NCI-H1048 (cell line): ENCODE measurements around the gene SCAANT1.

Experiments
- DNase-seq: peaks from one replicate; lab custom pipeline; 2025; lab: John Stamatoyannopoulos, UW

The SCAANT1 gene

DNA sequence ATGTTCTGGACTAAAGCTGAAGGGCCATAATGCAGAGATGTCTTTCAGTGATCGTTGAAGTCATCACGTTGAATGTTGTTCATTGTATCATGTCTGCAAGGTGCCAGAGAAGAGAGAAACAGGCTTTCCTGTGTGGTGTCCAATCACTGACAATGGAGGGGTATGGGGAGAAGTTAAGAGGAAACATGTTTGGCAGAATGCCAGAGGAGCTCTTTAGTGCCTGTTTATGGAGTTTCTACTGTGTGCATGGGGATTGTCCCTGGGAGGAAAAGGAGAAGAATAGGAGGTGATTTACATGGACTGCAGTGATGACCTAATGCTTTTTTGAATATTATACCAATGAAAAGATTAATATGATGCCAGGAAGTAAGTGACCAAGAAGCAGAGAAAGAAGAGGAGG lies 11.7 kb downstream of the SCAANT1 start:
- DNase-seq = no peak

DNA sequence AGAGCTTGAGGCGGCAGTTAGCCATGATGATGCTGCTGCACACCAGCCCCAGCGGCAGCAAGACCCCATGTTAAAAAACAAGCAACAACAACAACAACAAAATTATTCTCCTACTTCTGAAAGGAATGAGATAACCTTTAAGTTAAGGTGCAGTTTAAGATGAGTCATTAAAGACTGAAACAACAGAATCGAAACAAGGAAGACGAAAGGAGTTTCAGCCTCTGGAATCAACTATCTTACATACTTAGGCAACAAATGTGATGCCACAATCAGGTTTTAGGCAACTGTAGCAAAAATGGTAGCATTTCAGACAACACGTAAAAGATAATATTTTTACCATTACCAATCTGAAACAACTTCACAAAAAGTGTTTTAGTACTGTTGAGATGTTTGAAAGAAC lies 12.2 kb downstream of the SCAANT1 start:
- DNase-seq = no peak

DNA sequence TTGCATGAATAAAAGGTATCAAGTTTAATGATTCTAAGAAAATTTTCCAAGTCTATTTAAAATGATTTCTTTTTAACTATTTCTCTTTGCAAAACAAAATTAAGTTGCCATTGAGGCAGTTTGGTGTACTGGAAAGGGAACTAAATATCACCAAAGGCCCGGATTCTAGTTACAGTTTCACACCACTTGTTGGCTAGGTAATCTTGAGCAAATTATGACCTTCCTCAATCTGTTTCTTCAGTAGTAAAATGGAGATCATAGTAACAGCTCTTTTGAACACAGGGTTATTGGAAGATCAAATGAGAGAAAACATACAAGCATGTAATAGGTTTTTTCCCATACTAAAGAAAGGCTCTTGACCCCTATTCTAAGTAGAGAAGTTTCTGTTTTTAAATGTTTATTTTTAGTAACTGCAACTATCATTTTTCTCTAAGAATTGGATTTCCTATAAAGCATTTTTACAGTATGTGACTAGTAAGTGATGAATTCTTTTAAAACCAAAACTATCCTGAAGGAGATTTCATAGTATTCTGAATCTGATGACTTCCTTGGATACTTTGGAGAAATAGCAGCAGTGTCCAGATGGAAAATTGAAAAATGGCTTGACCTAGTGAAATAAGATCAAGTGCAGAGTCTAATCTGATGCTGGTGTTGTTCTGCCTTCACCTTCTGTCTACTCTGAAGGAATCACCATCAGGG lies 15.7 kb downstream of the SCAANT1 start:
- DNase-seq = no peak

DNA sequence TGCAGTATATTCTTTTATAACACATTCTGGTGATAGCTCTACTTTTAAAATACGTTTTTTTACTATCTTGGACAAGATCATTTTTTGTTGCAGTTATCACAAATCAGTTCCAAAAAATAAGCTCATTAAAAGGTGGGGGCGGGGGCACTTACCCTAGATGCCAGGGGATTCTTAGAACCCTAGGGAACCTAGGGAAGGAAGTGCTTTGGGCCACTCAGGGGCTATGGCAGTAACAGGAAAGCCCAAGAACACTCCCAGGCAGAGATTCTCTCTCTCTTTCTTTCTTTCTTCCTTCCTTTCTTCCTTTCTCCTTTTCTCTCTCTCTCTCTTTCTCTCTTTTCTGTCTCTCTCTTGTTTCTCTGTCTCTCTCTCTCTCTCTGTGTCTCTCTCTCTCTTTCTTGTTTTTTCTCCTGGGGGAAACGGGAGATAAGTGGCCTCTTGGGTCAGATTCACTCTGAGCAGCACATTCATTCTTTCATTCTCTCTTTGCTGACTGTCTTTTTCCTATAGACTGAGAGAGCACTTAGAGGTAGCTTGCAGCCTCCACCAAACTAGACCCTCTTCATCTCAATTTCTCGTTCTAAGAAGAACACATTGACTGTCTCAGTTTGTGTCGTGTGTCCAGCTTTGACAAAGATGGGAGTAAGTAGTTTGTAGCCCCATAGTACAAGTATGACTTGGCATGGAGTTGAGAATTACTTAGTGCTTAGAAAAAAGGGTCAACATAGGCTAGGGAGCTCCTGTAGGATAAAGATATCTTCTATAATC lies 16.6 kb downstream of the SCAANT1 start:
- DNase-seq = no peak

DNA sequence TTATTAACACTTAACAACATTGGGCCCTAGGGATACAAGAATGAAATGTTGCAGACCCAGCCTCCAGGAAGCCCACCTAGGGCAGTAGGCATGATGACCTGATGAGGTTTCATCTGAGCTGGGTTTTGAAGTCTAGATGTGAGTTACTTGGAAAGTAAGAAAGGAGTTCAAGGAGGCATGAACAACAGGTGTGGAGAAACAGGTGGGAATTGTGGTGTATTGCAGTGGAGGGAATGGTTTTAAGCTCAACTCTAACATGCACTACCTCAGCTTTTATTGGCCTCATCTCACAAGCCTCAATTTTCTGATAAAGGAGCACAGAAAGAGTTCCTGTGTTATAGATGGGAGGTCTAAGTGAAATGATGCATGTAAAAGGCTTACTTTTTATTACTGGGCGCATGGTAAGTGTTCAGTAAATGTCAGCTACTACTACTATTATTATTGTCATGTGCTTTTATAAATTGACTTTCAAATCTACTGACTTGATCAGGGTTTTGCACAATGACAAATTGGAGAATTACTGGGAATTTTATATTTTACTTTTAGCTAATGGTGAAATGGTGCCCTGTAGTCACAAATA lies 19.3 kb downstream of the SCAANT1 start:
- no peak for DNase-seq

DNA sequence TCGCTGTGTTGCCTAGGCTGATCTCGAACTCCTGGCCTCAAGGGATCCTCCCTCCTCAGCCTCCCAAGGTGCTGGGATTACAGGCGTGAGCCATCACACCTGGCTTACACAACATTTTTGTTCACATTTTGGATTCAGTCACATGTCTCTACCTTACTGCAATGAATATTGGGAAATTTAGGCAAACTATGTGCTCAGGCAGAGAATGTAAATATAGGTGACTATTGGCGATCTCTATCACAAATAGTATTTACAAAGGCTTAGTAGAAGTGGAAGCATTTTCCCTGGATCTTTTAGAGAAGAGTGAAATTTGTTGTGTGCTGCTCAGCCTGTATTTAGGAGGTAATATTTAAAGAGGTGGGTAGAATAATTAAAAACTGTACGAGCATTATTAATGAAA lies 20.7 kb downstream of the SCAANT1 start:
- no peak for DNase-seq

DNA sequence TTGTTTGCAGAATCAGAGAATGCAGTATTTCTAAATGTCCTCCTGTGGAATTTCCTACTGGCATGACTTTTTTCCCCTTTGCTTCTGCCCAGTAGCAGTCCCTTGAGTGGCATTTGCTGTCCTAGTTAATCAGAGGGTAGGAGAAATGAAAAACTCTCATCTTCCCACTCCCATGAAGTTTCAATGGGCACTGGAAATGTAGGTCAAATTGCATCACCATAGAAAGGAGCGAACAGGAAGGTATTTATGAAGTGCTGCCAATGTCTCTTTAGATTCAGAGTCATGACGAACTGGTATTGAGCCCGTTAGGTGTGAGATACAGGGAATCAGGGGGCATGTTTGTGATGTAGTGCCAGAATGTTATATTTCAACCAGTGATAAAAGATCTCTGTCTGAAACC lies 25.3 kb downstream of the SCAANT1 start:
- DNase-seq = no peak

DNA sequence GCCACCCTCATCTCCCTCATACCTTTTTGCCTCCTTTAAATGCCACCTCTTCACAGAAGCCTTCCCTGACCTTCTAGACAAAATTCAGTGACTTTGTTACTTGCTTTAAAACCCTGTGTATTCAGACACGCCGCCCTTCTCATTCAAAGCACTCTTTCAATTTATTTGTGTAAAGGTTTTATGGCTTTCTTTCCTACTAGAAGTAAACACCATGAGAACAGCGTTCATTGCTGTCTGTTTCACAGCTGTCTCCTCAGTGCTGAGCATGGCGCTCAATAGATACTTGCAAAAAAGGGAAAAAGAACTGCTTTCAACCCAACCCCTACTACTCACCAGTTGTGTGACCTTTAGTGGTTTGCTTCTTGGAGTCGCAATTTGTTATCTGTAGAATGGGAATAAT lies 31.5 kb downstream of the SCAANT1 start:
- DNase-seq = no peak

DNA sequence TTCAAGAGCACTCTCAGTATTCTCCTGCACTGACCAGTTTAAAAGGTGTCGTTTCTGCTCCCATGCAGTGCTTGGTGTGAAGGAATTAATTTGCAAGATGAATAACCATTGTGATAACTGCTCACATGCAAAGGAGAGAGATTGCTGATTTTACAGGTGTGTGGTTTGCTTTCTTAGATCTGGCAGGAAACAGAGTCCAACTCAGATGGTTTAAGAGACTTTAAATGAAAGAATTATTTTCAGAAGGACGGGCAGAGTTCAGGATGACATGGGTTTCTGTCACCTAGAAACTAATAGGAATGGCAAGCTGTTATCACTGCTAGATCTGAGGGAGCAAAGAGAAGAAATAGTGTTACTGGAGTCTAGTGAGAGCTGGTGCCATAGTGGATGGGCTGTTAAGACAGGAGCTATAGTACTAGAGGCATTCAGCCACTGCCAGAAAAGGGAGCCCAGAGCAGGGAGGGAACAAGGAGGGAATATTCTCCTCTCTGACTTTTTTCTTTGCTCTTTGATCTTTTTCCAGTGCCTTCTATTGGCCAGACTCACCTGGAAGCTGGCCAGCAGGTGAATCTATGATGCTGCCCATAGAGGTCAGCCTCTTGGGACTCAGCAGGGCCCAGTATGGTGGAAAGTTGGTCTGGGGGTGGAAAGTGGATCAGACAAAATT lies 33.7 kb downstream of the SCAANT1 start:
- DNase-seq = no peak

DNA sequence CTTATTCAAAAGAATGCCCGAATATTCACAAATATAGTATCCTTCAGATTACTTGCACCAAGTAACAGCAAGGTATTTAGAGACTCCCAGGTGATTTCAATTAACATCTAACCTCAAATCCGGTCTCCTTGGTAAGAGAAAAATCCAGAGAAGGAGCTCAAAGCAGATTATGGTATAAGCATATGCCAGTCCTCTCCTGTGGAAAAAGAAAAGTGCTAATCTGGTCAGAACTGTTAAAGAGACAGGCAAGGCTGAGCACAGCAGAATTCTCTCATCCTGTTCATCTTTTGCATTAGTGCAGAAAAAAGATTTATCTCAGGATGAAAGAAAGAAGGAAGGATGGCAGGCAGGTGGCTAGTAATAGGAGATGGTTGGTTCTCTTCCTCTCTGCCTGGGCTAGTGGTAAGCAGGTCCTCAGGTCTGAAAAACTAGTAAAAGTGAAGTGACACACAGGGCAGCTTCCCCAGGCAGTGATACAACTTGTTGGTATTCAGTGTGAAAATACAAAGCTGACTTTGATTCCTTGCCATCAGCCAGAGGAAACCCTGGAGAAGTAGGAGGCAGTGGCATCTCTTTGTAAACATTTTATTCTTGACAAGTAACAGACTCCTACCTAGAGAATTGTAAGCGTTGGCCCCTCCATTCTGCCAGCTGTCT lies 34.3 kb downstream of the SCAANT1 start:
- DNase-seq = no peak

DNA sequence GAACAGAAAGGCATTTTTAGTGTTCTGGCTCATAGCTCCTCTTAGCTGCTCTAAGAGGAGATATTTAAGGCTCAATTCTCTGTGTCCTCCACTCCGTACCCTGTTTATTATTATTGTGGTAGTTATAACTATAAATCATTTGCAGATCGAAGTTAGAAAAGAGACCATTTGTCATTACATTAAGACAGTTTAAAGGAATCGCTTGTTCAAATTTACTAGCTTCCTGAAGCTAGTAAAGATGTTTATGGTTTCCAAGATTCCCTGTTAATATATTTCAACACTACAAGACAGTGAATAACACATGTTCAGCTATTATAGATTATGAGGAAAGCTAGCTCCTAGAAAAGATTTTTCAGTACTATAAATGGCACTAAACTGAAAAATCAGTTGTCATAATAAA lies 35.9 kb downstream of the SCAANT1 start:
- no peak for DNase-seq

DNA sequence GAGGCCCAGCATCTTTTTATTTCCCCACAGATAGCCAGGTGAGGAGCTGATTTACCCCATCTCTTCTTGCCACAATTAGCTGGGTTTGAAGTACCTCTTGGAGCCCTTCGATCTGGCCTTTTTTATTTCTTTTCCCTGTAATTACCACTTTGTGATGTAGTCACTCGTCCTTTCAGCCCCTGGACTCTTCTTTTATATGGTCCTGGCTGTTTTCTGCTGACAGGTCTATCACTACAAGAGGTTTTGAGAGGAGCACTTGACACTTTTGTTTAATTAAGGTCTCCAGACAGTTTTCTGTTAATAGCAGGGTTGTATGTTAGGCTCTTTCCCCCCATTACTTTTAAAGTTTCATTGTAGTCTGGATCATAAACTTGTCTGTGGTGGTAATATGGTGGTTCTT lies 36.7 kb downstream of the SCAANT1 start:
- DNase-seq = no peak

DNA sequence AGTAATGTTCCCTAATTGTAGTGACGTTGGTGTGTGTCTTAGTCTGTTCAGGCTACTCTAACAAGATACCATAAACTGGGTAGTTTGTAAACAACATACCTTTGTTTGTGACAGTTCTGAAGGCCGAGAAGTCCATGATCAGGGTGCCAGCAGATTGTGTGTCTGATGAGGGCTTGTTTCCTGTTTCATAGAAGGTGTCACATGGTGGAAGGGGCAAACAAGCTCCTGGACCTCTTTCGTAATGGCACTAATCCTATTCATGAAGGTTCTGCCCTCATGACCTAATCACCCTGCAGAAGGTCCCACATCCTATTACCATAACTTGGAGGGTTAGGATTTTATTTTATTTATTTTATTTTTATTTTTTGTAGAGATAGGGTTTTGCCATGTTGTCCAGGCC lies 37.4 kb downstream of the SCAANT1 start:
- no peak for DNase-seq

DNA sequence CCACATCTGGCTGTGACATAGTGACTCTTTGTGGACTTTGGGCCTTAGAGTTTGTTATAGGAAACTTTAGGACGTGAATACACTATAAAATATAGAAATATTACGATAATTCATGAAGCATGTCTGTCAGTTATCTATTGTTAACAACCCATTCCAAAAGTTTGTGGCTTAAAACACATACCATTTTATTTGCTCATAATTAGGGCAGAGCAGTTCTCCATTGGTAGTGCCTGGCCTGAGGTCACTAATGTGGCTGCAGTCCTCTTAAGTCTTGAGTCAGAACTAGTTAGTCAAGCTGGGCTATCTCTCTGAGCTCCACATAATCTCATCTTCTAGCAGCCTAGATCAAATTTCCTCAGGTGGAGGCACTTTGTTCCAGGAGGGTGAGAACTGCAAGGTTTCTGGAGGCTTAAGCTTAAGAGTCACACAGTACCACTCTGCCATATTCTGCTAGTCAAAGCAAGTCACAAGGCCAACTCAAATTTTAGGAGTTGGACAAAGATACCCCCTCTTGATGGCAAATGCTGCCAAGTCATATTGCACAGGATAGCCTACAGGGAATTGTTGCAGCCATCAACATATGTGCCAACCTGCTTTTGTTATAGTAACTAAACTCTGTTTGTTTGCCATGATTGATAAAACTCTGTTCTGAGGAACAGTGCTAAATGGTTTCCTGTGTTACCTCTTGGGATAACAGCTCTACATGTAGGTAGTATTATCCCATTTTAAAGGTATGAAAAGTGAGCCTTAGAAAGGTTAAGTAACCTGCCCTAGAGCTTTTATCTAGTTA lies 39.9 kb downstream of the SCAANT1 start:
- no peak for DNase-seq

DNA sequence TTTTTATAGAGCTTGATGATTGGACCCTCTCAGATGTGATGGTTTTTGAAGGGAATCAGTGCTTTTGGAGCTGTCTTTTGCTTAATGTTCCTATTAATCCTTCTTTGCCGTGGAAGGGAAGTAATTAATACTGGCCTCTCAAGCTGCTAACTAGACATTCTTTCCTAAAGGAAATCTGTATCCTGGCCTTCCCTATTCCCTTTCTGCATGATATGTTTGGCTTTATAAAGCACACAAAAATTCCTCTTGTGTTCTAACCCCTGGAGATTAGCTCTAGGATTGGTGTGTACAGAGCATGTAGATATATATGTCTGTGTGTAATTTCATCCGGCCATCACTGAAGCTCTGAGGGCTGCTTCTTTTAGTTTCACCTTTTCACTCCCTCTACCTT lies 41.6 kb downstream of the SCAANT1 start:
- DNase-seq = no peak

DNA sequence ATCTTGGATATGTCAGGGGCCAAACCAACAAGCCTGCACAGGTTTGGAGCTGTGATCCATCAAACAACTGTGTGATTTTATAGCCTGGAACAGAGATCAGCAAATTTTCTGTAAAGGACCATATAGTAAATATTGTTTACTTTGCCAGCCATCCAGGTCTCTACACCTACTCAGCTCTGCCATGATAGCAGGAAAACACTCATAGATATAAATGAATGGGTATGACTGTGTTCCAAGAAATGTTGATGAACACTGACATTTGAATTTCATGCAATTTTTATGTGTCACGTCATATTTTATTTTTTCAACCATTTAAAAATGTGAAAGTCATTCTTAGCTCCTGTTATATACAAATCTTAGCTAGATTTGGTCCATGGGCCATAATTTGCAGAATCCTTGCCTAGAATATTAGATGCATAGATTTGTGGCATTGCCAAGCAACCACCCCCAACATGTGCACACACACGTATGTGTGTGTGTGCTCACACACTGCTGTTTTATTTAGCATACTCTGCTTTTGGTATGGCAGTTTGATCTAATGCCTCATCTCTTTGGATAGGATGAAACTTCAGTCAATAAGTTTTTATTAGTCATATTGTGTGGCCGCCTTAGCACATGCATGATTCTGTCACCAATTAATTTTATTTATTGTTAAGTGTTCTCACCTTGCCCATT lies 42.1 kb downstream of the SCAANT1 start:
- DNase-seq = no peak

DNA sequence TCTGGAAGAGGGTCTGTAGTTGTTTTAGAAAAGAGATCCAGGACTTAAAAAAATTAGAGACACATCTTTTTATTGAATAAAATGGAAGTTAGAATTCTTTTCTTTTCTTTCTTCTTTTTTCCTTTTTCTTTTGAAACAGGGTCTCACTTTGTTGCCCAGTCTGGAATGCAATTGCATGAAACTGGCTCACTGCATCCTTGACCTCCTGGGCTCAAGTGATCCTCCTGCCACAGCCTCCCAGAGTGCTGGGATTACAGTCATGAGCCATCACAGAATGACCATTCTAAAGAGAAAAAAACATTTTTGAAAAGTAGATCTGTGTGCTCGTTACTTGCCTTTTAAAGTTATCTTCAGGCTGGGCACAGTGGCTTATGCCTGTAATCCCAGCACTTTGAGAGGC lies 45.0 kb downstream of the SCAANT1 start:
- no peak for DNase-seq

DNA sequence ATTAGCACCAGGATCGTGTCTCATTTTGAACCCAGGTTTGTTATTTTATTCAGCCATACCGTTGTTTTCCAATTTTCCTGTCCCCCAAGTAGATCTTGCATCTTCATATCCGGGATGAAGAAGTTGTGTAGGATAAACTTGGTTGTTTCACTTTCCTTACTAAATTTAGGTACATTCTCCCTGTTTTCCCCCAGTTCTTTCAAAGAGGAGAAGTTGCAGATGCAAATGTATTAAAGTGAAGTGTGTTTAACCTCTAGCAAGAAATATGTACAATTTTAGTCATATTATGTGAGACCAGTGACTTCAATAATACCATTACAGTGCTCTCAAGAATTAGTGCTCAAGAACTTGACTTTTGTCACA lies 47.2 kb downstream of the SCAANT1 start:
- no peak for DNase-seq

DNA sequence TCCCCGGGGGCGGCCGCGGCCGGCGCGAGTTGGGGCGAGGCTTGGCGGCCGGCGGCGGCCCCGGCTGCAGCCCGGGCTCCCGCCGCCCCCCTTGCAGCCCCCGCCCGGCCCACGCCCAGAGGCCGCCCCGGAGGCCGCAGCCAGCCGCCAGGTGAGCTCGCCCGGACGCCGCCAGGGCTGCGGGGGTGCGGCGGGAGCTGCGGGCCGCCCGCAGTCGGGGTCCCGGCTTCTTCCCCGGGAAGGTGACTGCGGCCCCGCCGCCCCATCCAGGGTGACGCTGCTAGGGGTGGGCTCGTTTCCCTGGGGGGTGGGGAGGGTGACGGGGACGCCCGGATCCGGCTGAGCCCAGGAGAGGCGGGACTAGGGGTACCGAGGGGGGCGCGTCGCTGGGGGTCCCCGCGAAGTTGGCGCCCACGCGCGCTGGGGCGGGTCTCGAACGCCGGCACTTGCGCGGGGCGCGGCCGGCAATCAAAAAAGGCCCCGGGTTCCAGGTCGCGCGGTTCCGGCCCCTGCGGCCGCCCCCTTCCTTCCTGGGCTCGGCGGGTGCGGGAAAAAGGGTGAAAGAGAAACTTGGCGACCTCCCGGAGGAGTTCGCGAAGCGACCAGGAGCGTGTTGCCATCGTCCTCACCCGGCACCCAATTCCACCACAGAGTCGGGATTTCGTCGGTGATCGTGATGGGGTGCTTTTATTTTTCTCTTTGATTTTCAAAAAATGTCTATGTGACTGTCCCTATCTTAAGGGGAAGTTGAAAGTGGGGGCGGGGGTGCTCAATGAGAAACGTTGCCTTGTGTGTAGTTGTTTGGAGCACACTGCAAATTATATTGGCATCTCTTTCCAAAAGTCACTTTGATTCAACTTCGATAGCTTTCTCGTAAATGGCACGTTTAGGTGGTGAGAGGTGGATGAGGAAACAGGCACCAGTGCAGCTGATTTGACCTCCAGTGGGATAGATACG lies 47.9 kb downstream of the SCAANT1 start:
- no peak for DNase-seq
